GM23248 (cell line): ENCODE measurements around the gene HEBP2.

ENCODE experiments used
- EZH2 ChIP-seq: fragments of 200-600 bp; sonication (generic); IDR thresholded peaks from 2 replicates; pipeline ENCODE4 v1.6.1; 2018; ENCODE audit warnings: antibody characterized with exemption, mild to moderate bottlenecking; ENCODE audit not compliant: insufficient read depth, poor library complexity, severe bottlenecking
- EZH2phosphoT487 ChIP-seq: fragments of 200-600 bp; sonication (generic); IDR thresholded peaks from 2 replicates; pipeline ENCODE4 v1.6.1; 2018; ENCODE audit warnings: antibody characterized with exemption, moderate library complexity, mild to moderate bottlenecking, low read depth; ENCODE audit not compliant: insufficient read depth

DNA sequence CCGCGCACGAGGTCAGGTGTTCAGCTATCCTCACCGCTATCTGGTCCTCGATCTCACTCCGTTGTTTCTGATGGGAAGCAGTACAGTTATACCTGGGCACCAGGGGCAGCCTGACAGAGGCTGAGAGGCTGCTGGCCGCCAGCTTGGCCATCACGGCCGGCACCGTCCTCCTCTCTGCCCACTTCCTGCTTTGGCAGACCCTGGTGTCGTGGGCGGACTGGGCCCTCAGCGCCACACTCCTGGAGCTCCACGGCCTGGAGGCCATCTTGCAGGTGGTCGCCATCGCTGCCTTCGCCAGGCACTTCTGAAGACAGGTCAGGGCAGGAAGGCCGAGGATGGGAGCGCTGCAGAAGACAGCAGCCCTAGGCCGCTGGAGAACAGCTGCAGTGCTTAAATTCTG is 60.1 kb downstream of the HEBP2 start:
- TF ChIP-seq EZH2: no peak
- no peak for TF ChIP-seq EZH2phosphoT487
